NCI-H1417 (cell line): Measurements from ENCODE around the gene DPP10.

Experiments used
- DNase-seq, 3 experiments: peaks; one replicate each; lab custom pipeline; 2025; lab: John Stamatoyannopoulos, UW

DPP10 gene

DNA sequence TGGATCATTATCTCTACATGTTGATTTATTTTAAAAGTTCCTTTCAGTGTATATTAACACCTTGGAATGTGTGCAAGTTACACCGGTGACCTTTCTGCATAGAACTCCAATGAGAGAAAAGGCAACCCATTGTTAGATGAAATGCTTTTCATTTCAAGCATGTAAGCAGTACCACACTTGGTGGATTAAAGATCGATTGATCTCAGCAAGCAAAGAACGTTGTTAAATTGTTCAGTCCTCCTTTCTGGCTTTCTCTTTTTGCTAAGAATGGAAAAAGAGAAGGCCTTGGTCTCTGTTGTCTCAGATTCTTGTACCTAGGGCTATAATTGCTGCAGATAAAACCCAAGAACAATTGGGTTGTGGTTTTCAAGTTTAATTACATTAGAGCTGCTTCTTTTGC is 843.0 kb downstream of the DPP10 start:
- DNase-seq = no peak

DNA sequence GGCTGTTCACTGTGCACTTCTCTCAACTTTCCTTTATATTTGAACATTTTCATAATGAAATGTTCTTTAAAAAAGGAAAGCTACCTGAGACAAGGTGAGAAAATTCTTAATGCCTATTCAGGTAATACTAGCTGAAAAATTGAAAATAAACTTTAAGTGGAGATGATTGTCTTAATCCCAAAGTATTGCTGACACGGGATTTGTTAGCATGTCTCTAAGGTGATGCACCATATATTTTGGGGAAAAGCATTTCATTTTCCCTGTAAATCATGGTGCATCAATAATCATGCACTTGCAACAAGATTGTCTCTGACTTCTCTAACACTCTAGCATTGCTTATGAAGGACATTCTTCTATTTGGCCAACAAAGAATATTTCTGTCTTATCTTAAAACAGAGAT is 848.0 kb downstream of the DPP10 start:
- DNase-seq = no peak

DNA sequence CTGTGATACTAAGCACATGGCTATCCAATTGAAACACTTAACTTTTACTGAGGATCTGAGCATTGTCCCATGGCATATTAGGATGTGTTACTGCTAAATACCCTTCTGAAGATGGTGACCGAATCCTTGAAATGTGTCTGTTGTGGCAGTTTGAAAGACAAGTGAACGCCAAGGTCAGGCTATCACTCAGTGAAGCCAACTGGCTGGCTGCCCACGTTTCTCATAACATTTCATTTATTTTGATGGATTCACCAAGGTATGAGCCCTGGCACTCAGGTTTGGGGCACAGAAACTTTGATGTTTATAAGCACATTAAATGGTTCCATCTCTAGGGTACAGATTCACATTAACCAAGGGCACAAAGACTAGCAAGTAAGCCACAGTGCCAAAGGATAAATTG is 850.3 kb downstream of the DPP10 start:
- no peak for DNase-seq

- DNase-seq = no peak
These were observed 852.6 kb downstream of the DPP10 start for GRCh38 chr2:115294999-115295398.

GRCh38 chr2:115297056-115297455 is 854.6 kb downstream of the DPP10 start:
- DNase-seq = no peak

DNA sequence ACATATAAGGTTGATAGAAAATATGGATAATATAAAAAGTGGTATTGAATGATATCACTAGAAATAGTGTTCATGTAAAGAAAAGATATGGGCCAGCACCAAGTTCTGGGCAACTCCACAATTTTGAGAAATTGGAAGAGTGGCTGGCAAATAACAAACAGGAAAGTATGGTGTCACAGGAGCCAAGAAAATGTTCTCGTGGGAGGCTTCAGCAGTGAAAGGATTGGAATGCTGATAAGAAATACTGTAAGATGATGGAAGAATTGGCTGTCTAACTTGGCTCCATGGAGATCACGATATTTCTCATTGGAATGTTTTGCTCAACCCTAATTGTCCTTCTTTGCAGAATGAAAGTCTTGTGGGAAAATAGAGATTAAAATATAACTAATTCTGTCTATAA is 856.8 kb downstream of the DPP10 start:
- DNase-seq = no peak

- no peak for DNase-seq
These were observed 863.3 kb downstream of the DPP10 start for GRCh38 chr2:115305712-115306111.

- no peak for DNase-seq
These were observed 871.7 kb downstream of the DPP10 start for GRCh38 chr2:115314119-115314518.

DNA sequence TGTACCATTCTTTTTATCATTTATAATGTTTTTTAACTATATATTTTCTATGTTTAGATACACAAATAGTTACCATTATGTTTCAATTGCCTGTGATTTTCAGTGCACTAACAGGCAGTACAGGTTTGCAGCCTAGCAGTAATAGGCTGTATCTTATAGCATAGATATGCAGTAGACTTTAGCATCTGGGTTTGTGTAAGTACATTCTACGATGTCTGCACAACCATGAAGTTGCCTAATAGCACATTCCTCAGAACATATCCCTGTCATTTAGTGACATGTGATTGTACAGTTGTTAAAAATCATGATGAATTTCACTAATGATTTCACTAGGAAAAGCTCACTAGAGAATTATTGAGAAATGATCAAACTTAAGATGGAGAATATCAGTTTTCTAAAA is 884.6 kb downstream of the DPP10 start:
- no peak for DNase-seq

DNA sequence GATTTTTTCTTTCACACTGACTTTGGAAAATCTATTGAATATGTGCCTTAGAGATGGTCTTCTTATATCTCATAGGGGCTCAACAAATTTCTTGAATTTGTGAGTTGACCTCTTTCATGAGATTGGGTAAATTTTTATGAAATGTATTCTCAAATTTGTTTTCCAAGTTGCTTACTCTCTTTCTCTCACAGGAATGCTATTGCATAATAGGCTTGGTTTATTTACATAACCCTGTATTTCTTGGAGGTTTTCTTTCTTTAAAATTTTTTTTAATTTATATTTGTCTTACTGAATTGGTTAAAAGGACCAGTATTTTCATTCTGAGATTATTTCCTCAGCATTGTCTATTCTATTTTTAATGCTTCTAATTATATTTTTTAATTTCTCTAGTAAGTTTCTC is 917.1 kb downstream of the DPP10 start:
- DNase-seq = no peak

- DNase-seq = no peak
These were observed 921.7 kb downstream of the DPP10 start for GRCh38 chr2:115364093-115364492.

DNA sequence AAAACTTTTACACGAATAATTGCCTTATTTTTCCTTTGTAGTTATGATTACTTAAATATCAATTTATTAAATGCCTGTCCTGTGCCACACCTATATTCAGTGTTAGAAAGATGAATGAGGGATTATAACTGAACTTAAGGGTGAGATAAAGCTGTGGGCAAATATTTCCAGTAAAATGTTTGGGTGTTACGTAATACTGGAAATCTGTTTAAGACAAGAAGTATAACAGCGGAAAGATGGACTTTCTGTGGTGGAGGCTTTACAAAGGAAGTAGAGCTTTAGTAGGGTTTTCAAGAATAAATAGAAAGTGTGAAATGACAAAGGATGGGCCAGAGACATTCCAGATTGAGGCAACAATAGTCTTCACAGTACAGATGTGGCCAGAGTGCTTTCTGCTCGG is 927.0 kb downstream of the DPP10 start:
- DNase-seq = no peak

DNA sequence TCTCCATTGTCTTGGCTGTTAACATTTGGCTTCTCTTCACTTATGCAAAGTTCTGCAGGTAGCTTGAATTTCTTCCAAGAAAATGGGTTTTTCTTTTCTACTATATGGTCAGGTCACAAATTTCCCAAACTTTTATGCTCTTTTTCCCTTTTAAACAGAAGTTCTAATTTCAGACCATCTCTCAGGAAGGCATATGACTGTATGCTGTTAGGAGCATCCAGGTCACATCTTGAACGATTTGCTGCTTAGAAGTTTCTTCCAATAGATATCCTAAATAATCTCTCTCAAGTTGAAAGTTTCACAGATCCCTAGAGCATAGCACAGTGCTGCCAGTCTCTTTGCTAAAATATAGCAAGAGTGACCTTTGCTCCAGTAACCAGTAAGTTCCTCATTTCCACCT is 932.5 kb downstream of the DPP10 start:
- no peak for DNase-seq

- DNase-seq = no peak
These were observed 942.0 kb downstream of the DPP10 start for GRCh38 chr2:115384399-115384798.

- peak in 1 of 3 experiments; percentile 9 for DNase-seq
These were observed 944.0 kb downstream of the DPP10 start for GRCh38 chr2:115386465-115386864.

- DNase-seq = peak in 1 of 3 experiments; percentile 53
These were observed 946.6 kb downstream of the DPP10 start for GRCh38 chr2:115389024-115389423.

GRCh38 chr2:115389898-115390565 is 947.6 kb downstream of the DPP10 start:
- DNase-seq = peak in 1 of 3 experiments; percentile 15

- DNase-seq = peak in 1 of 3 experiments; percentile 5
These were observed 954.1 kb downstream of the DPP10 start for GRCh38 chr2:115396579-115396978.

- DNase-seq = peak in 1 of 3 experiments; percentile 1
These were observed 958.5 kb downstream of the DPP10 start for GRCh38 chr2:115400940-115401339.

DNA sequence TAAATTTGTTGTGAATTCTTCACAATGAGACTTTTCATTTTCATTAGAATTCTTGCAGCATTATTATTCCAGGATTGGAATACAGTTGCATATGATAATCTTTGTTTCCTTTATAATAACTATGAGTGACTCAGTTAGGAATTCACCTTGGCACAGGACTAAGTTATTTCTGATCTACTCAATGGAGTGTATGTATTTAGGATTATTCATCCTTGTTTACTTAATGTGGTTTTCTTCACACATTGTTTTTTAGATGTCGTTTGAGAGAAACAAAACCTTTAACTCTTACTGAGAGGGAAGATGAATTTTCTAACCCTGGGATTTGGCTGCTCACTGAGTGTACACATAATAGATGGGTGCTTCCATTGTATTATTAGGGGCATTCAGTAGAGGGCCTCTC is 970.1 kb downstream of the DPP10 start:
- DNase-seq = no peak

DNA sequence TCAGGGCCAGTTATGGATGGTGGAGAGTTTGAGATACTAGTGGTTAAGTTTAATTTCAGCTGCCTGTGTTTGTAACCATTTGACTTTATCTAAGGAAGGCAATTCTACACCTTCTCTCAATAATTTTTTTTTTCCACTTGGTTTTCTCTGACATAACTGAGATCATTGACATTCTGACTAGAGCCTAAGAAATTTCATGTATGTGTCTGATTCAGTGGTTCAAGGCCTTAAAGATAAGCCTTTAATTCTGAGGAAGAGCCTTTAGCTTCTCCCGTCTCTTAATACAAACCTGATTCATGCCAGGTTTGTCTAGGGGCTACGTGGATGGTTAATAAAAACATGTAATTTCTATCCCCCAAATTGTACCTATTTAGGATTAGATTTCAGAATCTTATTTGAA is 971.4 kb downstream of the DPP10 start:
- no peak for DNase-seq

DNA sequence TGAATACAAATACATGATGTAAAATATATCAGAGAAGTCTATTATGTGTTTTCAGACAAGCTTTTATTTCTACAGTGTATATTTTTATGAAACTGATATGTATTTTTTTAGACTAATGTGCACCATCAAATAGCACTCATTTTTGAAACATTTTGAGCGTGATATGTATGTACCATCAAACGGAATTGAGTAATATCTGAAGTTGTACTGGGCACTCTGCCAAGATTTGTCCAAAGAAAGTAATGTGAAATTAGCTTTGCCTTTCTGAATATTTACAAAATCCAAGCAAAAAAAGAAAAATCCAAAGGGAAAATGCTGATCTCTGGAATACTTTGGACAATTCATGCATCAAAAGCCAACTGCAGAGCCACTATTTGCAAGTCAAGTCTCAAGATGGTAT is 972.0 kb downstream of the DPP10 start:
- DNase-seq = no peak

DNA sequence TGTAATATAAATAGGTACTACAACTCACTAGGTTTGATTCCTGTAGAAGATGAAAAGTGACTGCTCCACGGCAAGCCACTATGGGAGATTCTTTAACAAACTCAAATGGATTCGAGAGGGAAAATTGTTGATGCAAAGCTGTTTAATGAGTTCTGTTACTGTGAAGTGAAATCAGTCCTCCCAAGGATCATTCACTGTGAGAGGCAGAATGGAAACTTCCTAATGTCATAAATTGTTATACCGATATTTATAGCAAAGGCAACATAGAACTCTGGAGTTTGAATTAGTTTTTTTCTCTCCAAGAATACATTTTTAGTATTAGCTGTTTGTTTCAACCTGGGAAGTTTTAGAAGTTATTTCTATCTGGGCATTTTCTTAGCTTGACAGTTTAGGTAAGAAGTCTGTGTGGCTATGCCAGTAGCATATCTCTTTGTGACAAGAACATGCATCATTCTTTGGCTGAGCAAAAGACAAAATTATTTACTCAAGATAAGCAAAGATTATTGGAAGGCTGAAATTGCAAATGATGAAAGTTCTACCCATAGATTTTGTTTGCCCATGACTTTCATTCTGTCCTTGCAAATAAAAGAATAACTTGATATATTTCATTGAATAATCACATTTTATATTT is 979.7 kb downstream of the DPP10 start:
- DNase-seq = no peak

DNA sequence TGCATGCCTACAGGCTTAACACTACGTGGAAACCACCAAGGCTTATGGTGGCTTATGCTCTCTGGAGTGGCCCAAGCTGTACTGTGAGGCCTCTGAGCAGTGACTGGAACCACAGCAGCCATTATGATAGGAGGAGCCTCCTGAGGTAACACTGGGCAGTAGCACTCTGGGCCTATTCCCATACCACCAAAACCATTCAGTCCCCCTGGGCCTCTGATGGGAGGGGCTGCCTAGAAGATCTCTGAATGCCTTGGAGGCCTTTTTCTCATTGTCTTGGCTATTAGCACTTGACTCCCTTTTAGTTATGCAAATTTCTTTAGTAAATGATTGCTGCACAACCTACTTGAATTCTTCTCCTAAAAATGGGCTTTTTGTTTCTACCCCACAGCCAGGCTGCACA is 985.0 kb downstream of the DPP10 start:
- DNase-seq = no peak
